Activated T-helper 1 cell treated with Interleukin-2 at 50 U/mL for 16 hours (primary cell): ENCODE results near the gene POLR1A.
"Not testable (repeated sequence)": the region's sequence is repeated elsewhere in the genome, so short reads cannot be mapped to it uniquely, and the experiment has no call there.

Experiments used
- DNase-seq: peaks from one replicate; pipeline ENCODE4 v3.0.0-alpha.2; 2020; ENCODE audit warnings: low read depth

The POLR1A gene

GRCh38 chr2:85998071-85998991 is 107.4 kb downstream of the POLR1A start:
- no peak for DNase-seq

GRCh38 chr2:85997017-85997970 is 108.4 kb downstream of the POLR1A start:
- no peak for DNase-seq

- no peak for DNase-seq
These were observed 109.1 kb downstream of the POLR1A start for GRCh38 chr2:85996591-85996990.

- no peak for DNase-seq
These were observed 109.8 kb downstream of the POLR1A start for GRCh38 chr2:85995648-85996529.

- DNase-seq = no peak
These were observed 110.6 kb downstream of the POLR1A start for GRCh38 chr2:85994897-85995647.

GRCh38 chr2:85994421-85994777 is 111.3 kb downstream of the POLR1A start:
- DNase-seq = no peak

- no peak for DNase-seq
These were observed 113.1 kb downstream of the POLR1A start for GRCh38 chr2:85992611-85993010.

- DNase-seq = not testable (repeated sequence)
These were observed 113.6 kb downstream of the POLR1A start for GRCh38 chr2:85992053-85992452.

GRCh38 chr2:85990084-85990483 is 115.6 kb downstream of the POLR1A start:
- DNase-seq = no peak

- DNase-seq = no peak
These were observed 116.3 kb downstream of the POLR1A start for GRCh38 chr2:85989288-85989865.

- no peak for DNase-seq
These were observed 116.8 kb downstream of the POLR1A start for GRCh38 chr2:85988914-85989270.

- no peak for DNase-seq
These were observed 117.3 kb downstream of the POLR1A start for GRCh38 chr2:85988175-85988913.

- DNase-seq = no peak
These were observed 118.2 kb downstream of the POLR1A start for GRCh38 chr2:85987266-85988174.

GRCh38 chr2:85986121-85986520 is 119.6 kb downstream of the POLR1A start:
- DNase-seq = no peak

GRCh38 chr2:85984788-85985187 is 120.9 kb downstream of the POLR1A start:
- DNase-seq = no peak

GRCh38 chr2:85983766-85984165 is 121.9 kb downstream of the POLR1A start:
- DNase-seq = no peak

GRCh38 chr2:85981579-85982247 is 124.0 kb downstream of the POLR1A start:
- no peak for DNase-seq
